HG03060 (cell line): ENCODE measurements around the gene ZMYND11.

ENCODE experiments used
- ATAC-seq: cut with Tn5 transposase; IDR thresholded peaks from one replicate; pipeline ENCODE4 v1.9.1; 2021; ENCODE audit warnings: low read depth, moderate number of reproducible peaks; ENCODE audit not compliant: unreplicated experiment

The ZMYND11 gene

DNA sequence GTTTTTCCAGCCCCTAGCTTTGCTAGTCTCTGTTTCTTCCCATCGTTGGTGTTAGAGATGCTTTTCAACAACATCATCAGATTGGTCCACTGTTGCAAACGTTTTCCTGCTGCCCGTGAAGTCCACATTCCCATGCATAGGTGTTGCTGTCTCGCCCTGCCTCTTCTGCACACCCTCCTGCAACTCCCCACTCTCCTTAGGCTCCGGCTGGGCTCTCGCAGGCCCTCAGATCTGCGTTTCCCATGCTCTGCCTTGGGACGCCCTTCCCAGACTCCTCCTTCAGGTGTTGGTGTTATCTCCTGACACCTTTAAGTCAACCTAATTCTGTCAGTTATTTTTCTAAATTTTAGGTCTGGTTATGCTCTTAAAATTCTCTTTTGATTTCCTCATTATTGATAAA, 55.0 kb downstream of the ZMYND11 start:
- no peak for ATAC-seq

DNA sequence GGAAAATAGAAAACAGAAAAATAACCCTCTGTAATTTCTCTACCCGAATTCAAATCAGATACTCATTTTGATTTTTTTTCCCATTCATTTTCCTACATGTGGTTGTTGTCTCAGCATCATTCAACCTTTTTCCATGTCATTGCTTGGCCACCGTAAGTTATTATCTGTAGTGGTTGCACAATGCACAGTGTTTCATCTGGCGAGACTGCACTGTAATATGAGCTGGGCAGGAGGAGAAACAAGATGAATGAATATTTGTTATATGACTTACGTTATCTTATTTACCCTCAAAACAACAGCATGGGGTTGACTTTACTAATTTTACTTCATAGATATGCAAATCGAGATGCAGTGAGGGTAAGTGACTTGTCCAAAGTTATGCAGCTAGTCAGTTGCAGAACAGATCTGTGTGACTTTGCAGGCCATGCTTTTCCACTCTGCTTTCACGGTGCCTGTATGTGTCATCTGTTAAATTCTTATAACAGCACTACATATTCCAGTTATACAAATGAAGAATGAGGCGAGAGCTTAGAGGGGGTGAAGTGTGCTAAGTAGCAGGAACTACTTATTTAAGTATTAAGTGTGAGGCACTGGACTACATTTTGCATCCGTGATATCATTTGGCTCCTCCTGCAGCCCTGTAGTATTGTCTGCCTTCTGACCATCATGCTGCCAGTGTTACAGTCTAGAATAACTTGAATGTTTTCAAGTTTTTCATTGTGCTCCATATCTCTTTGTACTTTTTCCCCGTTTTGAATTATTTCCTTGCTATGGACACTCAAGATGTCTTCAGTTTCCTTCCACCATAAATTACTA, 56.7 kb downstream of the ZMYND11 start:
- no peak for ATAC-seq

DNA sequence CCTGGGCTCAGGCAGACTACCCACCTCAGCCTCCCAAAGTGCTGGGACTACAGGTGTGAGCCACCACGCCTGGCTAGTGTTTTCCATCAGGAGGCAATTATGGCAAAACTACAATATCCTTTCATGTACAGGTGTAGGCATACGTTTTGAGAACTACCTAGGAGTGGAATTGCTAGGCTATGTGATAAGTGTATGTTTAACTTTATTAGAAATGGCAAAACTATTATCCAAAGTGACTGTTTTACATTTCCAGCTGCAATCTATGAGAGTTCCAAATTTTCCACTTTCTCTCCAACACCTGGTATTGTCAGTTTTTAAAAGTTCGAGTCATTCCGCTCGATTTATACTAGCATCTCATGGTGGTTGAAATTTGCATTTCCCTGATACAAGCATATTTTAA, 59.0 kb downstream of the ZMYND11 start:
- ATAC-seq: no peak

DNA sequence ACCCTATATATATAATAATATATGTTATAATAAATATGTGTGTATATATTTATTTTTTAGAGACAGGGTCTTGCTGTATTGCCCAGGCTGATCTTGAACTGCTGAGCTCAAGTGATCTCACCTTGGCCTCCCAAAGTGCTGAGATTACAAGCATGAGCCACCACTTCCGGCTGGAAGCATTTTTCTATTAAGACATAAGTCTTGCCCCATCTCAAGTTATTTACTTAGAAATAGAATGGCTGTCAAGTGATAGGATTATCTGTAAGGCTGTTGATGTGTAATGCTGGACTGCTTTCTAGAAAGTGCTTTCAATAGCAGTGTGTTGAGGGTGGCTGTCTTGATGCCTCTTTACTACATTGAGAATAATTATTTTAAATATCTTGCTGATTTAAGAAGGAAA, 65.2 kb downstream of the ZMYND11 start:
- ATAC-seq: no peak

DNA sequence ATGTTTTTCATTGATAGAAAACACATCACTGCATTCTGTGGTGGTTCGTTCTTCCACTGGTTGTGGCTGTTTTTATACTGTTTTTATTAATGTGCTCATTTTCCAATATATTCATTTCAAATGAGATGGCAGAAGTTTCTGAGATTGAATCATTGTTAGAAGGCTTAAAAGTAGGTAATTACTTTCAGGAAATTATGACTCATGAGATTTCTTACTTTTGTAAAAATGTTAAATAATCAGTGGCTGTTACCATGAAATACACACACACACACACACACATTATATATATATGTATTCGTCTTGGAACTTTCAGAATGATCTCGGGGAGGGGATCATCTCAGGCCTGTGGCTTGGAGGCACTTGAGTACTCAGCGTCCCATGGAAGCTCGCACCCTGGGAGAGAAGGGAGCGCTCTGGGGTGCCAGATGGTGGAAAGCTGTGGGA, 66.1 kb downstream of the ZMYND11 start:
- ATAC-seq: no peak

DNA sequence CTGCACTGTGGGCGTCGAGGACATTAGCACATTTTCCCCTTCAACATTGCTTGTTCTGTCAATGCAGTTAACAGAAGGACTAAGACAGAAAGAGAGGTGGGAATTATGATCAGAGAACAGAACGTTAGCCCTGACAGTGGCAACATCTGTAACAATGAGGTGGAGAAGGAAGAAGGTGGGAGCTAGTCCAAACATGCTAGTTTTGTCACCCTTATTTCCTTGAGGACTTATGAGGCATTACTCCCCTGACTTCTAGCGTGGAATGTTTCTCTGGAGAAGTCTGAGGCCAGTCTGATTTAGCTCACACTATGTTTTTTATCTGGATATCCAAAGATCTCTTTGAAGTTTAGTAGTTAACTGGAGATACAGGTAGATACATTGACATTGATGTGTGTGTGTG, 73.4 kb downstream of the ZMYND11 start:
- no peak for ATAC-seq

DNA sequence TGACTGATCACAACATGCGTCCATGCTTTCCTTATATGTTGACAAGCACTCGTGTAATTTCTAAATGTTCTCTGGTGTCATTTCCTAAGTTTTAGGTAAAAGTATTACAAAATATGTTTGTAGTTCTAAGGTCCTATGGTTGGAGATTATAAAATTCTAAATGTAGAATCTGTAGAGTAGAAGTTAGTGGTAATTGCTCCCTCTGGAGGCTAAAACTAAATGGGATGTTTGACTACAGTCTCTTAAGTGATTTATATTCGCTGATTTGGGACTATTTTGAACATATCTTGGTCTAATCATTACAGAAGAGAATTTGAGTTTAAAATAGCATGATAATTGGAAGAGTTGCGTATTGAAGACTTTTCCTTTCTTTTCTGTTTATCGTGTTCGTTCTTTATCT, 74.1 kb downstream of the ZMYND11 start:
- no peak for ATAC-seq

DNA sequence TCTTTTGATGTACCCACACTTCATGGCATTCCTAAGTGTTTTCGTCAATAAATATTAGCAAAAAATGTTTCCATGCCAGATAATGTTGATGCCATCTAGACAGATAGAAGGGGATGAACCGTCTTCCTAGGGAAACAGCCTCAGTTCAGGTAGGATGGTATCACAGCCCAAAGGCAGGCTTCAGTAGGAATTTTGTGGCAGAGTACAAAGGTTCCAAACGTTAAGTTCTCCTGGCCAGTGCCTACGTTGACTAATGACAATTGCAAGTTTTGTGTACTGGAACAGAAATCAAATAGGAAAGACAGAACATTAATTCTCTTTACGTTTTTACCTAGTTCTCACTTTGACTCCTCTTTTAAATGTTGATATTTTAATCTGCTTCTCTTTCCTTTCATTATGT, 75.0 kb downstream of the ZMYND11 start:
- no peak for ATAC-seq

DNA sequence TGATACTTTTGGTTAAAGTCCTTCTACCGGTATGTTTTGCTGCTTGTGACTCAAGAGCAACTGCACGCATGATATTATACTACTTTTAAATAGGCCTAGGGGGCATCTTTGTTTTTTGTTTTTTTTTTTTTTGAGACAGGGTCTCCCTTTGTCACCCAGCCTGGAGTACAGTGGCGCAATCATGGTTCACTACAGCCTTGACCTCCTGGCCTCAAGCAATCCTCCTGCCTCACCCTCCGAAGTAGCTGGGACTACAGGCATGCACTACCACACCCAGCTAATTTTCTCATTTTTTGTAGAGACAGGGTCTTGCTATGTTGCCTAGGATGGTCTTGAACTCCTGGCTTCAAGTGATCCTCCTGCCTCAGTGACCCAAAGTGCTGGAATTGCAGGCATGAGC, 80.2 kb downstream of the ZMYND11 start:
- ATAC-seq: no peak

DNA sequence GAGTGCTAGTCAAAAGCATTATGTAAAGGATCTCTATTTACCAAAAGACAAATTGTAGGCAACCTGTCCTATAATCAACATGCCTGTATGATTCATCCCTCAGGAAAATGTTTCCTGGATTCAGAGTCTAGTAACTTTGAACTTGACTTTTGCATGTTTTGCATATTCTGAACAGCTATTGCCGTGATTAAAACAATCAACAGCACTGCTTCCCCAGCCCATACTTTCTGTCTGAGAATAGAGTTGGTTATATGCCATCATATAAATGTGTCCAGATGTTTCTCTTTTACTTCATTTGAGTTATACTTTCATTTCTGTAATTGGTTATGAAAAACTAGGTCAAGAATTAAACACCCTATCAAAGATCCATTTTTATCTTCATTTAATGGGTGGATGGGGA, 83.5 kb downstream of the ZMYND11 start:
- ATAC-seq: no peak

DNA sequence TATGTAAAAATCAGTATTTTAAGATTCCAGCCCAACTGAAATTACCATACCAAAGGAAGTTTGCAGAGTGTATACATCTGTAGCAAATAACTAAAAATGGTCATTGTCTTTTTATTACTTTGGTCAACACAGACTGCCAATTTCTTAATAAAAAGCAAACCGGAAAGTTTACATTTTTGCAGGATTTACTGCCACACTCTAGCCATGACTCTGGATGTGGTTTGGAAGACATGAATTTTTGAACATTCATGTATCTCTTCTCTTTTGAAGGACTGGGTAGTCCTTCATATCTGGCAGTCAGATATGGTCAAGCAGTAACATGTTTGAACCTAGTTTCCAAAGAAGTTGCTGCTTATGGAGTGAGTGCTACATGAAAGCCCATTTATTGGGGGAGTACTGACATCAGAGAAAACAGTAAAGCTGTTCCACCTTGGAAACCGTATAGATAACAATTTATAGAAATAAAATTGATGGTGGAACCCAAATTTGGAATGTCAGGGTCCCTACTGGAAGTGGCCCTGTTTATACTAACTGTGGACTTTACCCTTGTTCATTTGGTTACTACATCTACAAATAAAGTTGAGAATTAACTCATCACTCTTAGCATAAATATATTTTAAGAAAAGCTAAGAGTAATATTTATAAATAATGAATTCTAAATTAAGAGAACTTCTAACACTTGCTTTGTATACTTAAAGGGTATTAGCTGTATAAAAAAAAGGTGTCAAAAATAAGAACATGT, 84.6 kb downstream of the ZMYND11 start:
- ATAC-seq: no peak

DNA sequence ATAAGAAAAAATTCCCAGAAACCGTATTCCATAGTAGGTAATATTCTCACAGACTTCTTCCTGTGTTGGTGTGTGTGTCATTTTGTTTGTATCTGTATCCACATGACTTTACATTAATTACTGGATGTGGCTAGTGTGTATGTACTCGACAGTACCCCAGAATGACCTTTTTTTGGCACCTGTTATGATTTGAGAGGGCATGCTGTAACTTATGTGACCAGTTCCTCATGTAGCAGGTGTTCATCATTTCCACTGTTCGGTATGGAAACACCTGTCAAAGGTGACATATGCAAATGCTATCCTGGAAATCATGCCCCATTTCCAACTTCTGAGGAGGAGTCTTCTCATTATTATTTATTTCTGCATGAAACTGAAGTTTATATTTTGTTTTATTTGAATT, 89.3 kb downstream of the ZMYND11 start:
- ATAC-seq: no peak

DNA sequence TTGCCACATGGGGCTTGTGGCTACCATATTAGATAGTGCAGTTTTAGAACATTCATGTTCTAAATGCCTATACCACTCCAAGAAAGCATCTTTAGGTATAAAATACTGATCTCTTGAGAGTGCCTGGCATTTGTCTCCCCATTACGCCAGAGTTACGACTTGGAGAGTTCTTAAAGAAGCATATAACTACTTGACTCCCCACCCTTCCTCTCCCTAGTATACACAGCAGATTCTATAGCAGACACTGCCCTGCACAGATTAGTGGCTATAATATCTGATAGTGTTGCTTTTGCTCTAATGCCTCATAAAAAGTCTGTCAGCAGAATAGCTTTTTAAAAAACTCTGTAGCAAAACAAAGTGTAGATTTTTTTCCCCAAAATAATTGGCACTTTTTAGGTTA, 90.8 kb downstream of the ZMYND11 start:
- ATAC-seq: no peak

DNA sequence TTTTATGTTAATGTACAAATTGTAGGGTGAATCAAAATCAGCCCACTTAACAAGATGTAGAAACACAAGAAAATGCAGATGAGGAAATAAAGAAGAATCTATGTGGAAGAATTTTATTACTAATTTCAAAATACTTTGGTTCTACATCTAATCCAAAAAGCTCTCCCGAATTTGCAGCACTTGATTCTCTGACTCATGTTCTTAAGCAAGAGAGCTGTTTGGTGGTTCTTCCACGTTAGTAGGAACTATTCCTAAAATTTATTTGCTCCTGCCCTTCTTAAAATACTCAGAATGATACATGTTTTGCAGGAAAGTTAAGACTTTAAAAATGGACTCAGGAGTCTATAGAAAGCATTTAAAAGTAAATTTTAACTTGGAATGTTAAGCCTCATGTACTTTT, 91.8 kb downstream of the ZMYND11 start:
- ATAC-seq: no peak

DNA sequence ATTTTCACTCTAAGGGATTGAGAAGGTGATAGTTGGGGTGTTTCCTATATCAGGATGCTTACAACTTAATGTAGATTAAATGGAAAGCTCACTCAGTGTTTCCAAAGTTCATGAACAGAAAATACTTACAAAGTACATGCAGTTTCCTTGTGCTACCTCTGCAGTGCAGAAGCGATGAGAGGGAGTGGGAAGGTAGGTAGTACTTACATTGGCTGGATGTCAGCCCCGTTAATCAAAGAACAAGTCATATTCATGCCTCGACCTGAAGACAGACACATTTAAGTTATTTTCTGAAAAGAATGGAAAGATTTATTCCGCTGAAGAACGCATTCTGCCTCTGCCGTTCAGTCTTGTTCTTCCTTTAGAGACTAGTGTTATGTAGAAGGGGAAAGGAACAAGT, 93.1 kb downstream of the ZMYND11 start:
- no peak for ATAC-seq

DNA sequence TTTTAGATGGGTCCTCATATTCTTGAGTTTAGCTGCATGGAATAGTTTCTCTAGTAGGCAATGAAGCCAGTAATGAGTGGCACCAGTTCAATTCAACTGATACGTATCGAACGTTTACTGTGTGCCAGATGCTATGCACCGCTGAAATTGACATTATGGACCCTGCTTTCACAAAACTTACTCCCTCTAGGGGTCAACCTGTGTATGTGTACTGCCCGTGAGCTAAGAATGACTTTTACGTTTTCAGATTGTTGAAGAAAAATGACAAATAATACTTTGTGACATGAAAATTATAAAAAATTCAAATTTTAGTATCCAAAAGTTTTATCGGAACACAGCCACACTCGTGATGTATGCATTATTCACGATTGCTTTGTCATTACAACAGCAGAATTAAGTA, 95.5 kb downstream of the ZMYND11 start:
- ATAC-seq: no peak

DNA sequence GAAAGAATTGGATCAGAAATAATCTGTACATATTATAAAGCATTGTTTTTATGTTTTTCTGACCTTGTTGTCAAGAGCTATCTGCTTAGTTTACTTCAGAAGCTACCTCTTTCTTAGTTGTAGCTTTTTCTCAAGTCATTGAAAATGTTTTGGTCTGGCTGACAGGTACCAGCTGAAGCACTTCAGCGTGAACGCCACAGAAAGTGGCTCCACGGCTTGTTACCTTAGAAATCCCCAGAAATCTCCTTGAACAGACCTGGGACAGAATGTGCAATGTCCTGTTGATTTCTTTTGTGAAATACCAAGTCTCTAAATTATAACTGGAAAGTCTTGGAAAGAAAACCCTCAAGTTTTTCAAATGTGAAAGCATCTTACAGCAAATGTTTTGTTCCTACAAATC, 96.8 kb downstream of the ZMYND11 start:
- ATAC-seq: no peak

DNA sequence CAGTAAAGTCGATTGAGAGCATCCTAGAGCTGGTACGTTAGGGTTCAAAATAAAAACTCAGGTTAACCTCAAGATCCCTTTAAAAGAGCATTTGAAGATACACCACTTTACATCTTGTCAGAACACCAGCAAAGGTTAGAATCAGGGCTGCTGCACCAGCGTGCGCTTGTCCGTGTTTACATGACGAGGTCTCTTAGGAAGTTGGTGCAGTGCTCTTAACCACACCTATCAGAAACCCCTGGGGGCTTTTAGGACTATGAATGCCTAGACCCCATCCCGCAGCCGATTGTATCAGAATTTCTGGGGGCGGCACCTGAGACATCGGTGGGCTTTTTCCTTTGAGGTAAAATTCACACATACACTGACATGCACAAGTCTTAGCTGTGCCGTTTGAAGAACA, 97.6 kb downstream of the ZMYND11 start:
- no peak for ATAC-seq

DNA sequence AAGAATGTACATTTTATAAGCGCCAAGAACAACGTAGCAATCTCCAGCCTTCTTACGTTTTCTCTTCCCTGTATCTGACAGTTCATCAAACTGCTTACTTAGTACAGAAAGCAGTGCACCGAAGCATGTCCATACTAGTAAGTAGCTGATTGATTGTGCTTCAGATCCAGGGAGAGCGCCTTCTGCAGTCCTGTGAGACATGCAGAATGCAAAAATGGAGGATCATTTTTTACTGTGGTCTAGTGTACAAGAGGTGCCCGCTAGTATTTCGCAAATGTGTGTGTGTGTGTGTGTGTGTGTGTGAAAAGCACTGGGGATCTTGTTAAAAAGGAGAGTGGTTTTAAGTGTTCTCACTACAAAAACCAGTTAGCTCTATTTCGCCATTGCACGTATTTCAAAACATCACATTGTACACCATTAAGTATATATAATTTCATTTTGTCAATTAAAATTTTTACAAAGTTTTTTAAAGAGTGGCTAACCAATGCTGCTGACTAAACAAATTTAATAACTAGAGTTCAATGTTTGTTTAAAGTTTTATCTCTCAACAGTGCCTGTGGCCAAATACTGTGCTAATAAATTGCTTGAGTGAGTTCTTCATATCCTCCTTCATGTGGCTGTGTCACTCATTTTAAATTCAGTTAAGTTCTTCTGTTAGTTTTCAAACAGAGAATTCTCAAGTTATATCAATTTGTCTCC, 99.6 kb downstream of the ZMYND11 start:
- no peak for ATAC-seq

DNA sequence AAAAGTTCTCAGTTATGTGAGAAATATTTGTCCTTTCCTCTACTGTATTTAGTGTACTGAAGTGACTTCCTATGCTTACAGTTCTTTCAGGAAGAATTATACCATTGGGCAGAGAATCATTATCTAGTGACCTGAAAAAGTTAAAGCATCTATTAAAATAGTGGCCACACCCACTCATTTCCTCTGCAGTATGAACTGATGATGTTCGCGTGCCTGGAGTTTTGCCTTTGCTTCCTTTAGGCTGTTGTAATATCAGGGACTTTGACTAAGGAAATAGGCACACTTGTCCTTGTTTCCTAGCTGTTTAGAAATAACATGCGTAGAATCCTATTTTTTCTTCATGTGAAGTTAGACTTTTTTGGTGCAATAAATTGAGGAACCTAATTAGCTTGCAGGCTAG, 100.7 kb downstream of the ZMYND11 start:
- ATAC-seq: no peak

DNA sequence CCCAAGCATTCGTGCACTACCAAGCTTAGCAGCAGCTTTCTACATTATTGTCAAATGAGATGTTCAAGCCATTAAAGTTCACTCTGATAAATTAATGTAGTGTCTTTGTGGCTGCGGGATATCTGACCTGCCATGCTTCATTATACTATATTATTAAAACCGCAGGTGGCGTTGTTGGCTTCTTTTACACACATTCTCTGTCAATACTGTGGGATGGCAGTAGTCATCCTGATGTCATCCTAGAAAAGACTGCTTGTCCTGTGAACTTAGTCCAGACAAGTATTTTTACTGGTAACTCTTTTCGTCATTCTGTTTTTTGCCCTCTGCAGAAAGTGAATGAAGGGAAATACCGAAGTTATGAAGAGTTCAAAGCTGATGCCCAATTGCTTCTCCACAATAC, 103.9 kb downstream of the ZMYND11 start:
- ATAC-seq: no peak

DNA sequence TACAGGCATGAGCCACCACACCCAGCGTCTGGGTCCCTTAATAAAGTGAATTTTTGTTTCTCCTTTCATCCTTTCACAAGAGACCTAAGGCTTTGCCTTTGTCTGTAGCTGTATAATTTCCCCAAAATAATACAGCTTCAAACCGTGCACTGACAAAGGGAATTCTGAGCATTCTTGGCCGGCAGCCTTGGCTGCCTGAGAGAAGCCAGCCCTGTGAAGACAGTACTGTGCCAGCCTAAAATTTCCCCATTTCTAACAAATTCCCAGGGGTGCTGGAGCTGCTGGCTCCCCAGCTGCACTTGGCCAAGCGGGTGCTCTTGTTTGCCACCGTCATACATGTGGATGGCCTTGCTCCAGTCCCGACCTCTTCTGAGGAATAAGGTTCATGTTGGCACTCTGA, 106.2 kb downstream of the ZMYND11 start:
- no peak for ATAC-seq
